AG04449 (cell line): Measurements from ENCODE around the gene LRRC4C.

Source experiments
- CTCF ChIA-PET: fragments of 350-600 bp; formaldehyde crosslinking; extraction: SDS; loops from one replicate; lab custom pipeline; 2021; ENCODE audit warnings: antibody characterized with exemption; lab: Yijun Ruan, JAX
- POLR2A ChIA-PET: fragments of 400-600, 350-600 bp; formaldehyde crosslinking; extraction: SDS; loops from one replicate; lab custom pipeline; 2020; ENCODE audit warnings: antibody characterized with exemption, inconsistent platforms; lab: Yijun Ruan, JAX
- DNase-seq: peaks from one replicate; pipeline ENCODE4 v3.0.0-alpha.2; 2010; ENCODE audit warnings: low read depth, low spot score
- H3K4me3 ChIP-seq: 2 replicates; pipeline ENCODE4 v1.5.1; 2011; ENCODE audit warnings: low read depth, mild to moderate bottlenecking, control low read depth, low read length
- TF ChIP-seq, protein P1 (sequence below): IDR thresholded peaks from one replicate; pipeline ENCODE4 v1.5.1; 2011; ENCODE audit warnings: mild to moderate bottlenecking, moderate library complexity, low read length, control low read depth, inconsistent platforms; ENCODE audit not compliant: insufficient read depth; ENCODE audit errors: missing control alignments

The LRRC4C gene

DNA sequence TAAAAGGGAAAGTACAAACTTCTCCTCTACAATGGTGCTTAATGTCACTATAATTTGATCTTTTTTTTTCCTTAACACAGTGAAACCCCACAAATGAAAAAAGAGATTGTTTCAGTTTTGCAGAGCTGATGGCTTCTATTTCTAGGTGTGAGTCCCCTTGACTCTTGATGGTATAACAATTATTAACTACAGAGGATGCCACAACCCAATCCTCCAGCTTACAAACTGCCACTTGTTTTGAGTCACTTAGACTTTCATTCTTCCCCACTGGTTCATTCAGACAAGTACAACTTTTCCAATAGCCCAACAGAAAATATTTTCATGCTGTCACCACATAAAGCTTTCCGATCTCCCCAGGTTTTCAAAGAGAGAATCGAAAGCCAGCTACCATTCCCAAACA, 812.2 kb downstream of the LRRC4C start:
- no peak overlapping the region for H3K4me3 ChIP-seq
- ChIA-PET POLR2A (no interaction called here), CTCF (no interaction called here)
- TF ChIP-seq, protein P1, sequence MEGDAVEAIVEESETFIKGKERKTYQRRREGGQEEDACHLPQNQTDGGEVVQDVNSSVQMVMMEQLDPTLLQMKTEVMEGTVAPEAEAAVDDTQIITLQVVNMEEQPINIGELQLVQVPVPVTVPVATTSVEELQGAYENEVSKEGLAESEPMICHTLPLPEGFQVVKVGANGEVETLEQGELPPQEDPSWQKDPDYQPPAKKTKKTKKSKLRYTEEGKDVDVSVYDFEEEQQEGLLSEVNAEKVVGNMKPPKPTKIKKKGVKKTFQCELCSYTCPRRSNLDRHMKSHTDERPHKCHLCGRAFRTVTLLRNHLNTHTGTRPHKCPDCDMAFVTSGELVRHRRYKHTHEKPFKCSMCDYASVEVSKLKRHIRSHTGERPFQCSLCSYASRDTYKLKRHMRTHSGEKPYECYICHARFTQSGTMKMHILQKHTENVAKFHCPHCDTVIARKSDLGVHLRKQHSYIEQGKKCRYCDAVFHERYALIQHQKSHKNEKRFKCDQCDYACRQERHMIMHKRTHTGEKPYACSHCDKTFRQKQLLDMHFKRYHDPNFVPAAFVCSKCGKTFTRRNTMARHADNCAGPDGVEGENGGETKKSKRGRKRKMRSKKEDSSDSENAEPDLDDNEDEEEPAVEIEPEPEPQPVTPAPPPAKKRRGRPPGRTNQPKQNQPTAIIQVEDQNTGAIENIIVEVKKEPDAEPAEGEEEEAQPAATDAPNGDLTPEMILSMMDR = no peak
- no peak for DNase-seq

DNA sequence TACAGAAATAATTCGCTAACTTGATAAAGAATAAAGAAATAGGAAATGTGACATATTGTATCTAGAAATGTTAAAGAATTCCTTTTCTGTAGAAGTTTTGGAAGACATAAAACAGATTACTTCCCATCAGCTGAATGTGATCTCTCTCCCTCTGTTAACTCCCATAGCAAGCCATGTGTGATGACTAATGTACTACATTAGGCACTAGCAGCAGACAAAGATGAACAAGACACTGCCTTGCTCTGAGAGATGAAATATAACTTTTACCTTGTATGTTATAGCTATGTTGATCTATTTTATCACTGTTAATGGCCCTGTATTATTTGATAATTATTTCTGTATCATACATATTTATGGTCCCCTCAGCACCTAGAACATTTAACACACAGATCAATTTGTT, 817.2 kb downstream of the LRRC4C start:
- ChIA-PET CTCF (no interaction called here), POLR2A (no interaction called here)
- H3K4me3 ChIP-seq = no peak overlapping the region
- DNase-seq = no peak
- TF ChIP-seq, protein P1 = no peak

DNA sequence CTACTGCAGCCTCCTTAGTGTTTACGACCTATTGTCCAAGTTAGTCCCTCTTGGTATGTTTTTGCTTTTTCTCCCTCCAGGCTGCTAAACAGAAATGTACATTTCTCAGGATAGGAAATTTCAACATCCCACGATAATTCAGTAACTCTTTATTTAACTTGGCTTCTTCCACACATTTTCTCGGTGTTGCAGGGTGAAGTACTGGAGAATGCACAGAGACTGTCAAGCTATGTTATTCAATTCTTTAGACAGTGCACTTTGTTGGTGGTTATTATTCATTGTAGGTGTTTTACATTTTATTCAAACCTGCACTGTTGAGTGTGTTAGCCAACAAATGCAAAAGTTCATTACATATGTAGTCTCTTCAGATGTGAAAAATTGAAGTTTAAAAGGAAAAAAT, 839.8 kb downstream of the LRRC4C start:
- ChIA-PET CTCF (no interaction called here), POLR2A (no interaction called here)
- no peak overlapping the region for H3K4me3 ChIP-seq
- TF ChIP-seq, protein P1 = no peak
- no peak for DNase-seq

DNA sequence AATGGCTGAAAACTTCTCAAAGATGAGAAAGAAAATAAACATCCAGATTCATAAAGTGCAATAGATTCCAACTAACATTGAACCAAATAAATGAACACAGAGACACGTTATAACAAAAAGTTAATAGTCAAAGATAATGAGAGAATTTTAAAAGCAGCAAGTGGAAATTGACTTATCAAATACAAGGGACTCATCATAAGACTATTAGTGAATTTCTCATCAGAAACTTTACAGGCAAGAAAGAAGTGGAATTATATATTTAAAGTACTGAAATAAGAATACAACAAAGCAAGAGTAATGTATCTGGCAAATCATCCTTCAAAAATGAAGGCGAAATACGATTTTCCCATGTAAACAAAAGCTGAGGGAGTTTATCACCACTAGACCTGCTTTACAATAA, 852.7 kb downstream of the LRRC4C start:
- TF ChIP-seq, protein P1 = no peak
- ChIA-PET POLR2A (no interaction called here), CTCF (no interaction called here)

DNA sequence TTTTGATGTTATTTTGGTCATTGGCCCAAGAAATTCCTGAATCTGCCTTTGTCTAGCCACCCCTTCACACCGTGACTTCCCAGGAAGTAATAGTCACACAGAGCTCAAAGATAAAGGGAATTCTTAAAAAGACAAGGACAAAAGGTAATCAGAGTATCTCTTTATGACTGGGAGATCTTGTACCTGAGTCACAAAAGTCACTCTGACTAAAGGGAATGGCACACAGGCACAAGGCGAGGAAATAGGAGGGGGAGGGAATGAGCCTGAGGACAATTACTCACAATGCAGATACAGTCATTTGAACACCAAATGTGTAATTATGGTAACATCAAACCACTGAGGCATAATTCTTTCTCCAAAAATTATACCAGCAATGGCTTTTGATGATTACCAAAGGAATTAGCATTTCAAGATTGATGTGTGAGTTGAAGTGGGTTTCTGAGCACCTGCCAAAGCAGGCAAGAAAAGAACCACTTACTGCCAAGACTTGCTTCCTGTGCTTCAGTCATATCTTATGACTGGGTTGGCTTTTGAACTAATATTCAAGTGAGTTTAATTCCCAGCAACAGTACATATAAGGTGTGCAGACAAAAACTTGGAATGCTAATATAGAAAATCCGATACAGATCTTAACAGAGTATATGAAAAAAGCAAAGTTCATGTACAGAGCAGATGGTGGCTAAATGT, 856.4 kb downstream of the LRRC4C start:
- DNase-seq = no peak
- TF ChIP-seq, protein P1 = no peak
- H3K4me3 ChIP-seq = no peak overlapping the region
- ChIA-PET CTCF (no interaction called here), POLR2A (no interaction called here)

More for the DNA sequence above, 852.7 kb downstream of the LRRC4C start:
- DNase-seq = no peak
- H3K4me3 ChIP-seq = no peak overlapping the region

DNA sequence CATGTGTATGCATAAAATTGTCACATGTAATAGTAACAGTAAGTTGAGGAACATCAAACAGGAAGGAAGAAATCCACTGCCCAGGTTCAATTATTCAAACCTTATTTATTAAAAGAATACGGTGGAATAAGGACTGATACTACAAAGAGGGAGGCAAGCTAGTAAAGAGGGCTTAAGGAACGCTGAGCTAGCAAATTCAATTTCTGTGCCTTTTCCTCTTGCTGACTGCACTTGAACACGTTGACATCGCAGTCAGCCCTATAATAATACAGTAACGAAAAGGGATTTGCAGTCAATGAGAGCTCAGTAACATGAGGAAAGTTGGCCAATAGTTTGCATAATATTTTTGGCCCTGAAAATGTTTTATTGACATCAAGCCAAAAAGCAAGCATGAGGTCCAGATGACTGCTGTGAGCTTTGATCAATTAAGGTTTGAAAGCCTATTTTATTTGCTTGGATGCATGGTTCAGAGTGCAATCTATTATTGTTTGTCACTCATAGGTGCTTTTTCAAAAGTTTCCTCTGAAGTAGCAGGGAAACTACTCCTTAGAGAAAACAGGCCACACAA, 861.8 kb downstream of the LRRC4C start:
- POLR2A ChIA-PET = no interaction called here
- CTCF ChIA-PET = no interaction called here
- DNase-seq = no peak

More for the DNA sequence above, 861.8 kb downstream of the LRRC4C start:
- TF ChIP-seq, protein P1 = no peak
- H3K4me3 ChIP-seq = no peak overlapping the region
